ENCODE data around the gene MSL1. TPM values are rescaled to one million over a fixed set of nuclear protein-coding genes. Genes with fewer than 3 reads are reported as not detected.

MSL1 gene
- total and polyA plus RNA-seq, 7 donors: 48.6 to 84.7 (median 67.8) TPM

- Histone ChIP-seq H3K27me3 (ENCODE audit: insufficient read depth in 3 of 3, low read length in 2 of 3) (no peaks in the 10 kb centered on the region), H3K36me3 (ENCODE audit: insufficient read depth in 1 of 2, low read depth in 1 of 2) (peaks cover 0 to 8% of the 10 kb centered on the region in 2 donors), H3K4me3 (no peak overlapping the region), H3K9me3 (no peaks in the 10 kb centered on the region), H3K27ac (no peak overlapping the region), H3K4me1 (peaks cover 7% of the 10 kb centered on the region)
- intact Hi-C loops (cut with DNase I): no loop called here
- ATAC-seq (peak in 3 of 4 donors; percentile 29 to 66 (median 42)), DNase-seq (no peak)
- no peak for TF ChIP-seq CTCF (IDR thresholded peaks at IDR 0.05)
- 54 to 83% (median 55%) methylated on average over 6 of the region's 6 CpGs for WGBS, 3 donors
Measured at GRCh38 chr17:40182606-40183005, 60.8 kb downstream of the MSL1 start.

Other genes starting within 250 kb of the MSL1 start
- gene GSDMB, start 203.3 kb upstream of the MSL1 start, total RNA-seq: 1 to 10 TPM in 1 of 4 donors, under 1 TPM in 3; 0.54 to 3.6 (median 0.93) TPM
- gene GSDMB, start 203.3 kb upstream of the MSL1 start, polyA plus RNA-seq: 1 to 10 TPM in 1 of 3 donors, under 1 TPM in 2; 0.77 to 1.1 (median 1.00) TPM
- gene ORMDL3, start 194.4 kb upstream of the MSL1 start, total RNA-seq: 10 to 100 TPM; 16.9 to 25.1 (median 22.0) TPM
- gene ORMDL3, start 194.4 kb upstream of the MSL1 start, polyA plus RNA-seq: 10 to 100 TPM; 18.7 to 66.9 (median 23.6) TPM
- not detected for gene LRRC3C, start 194.2 kb upstream of the MSL1 start, total RNA-seq
- gene LRRC3C, start 194.2 kb upstream of the MSL1 start, polyA plus RNA-seq: under 1 TPM in 1 of 3 donors, not detected in 2; 0.04 TPM
- under 1 TPM in 2 of 4 donors, not detected in 2; 0.24 to 0.32 TPM for gene GSDMA, start 159.0 kb upstream of the MSL1 start, total RNA-seq
- gene GSDMA, start 159.0 kb upstream of the MSL1 start, polyA plus RNA-seq: under 1 TPM in 2 of 3 donors, not detected in 1; 0.03 to 0.06 TPM
- 100 to 1,000 TPM; 137 to 253 (median 220) TPM for gene PSMD3, start 141.2 kb upstream of the MSL1 start, total RNA-seq
- gene PSMD3, start 141.2 kb upstream of the MSL1 start, polyA plus RNA-seq: 100 to 1,000 TPM; 168 to 392 (median 234) TPM
- gene CSF3, start 106.5 kb upstream of the MSL1 start, total RNA-seq: 10 to 100 TPM in 2 of 4 donors, under 1 TPM in 2; 0.30 to 39.8 (median 19.4) TPM
- 10 to 100 TPM in 1 of 3 donors, 1 to 10 TPM in 2; 3.4 to 46.2 (median 3.9) TPM for gene CSF3, start 106.5 kb upstream of the MSL1 start, polyA plus RNA-seq
- 100 to 1,000 TPM in 2 of 4 donors, 10 to 100 TPM in 2; 56.3 to 120 (median 87.9) TPM for gene MED24, start 67.6 kb upstream of the MSL1 start, total RNA-seq
- gene MED24, start 67.6 kb upstream of the MSL1 start, polyA plus RNA-seq: 100 to 1,000 TPM in 1 of 3 donors, 10 to 100 TPM in 2; 51.1 to 115 (median 55.9) TPM
- 10 to 100 TPM; 39.5 to 55.1 (median 42.9) TPM for gene THRA, start 59.0 kb upstream of the MSL1 start, total RNA-seq
- gene THRA, start 59.0 kb upstream of the MSL1 start, polyA plus RNA-seq: 10 to 100 TPM in 2 of 3 donors, 1 to 10 TPM in 1; 9.5 to 60.0 (median 29.0) TPM
- 10 to 100 TPM; 29.4 to 88.7 (median 51.0) TPM for gene NR1D1, start 21.4 kb upstream of the MSL1 start, total RNA-seq
- gene NR1D1, start 21.4 kb upstream of the MSL1 start, polyA plus RNA-seq: 10 to 100 TPM; 21.4 to 41.6 (median 24.4) TPM
- 10 to 100 TPM; 43.9 to 76.7 (median 57.1) TPM for gene CASC3, start 18.6 kb downstream of the MSL1 start, total RNA-seq
- gene CASC3, start 18.6 kb downstream of the MSL1 start, polyA plus RNA-seq: 10 to 100 TPM; 34.5 to 53.6 (median 38.6) TPM
- gene RAPGEFL1, start 55.5 kb downstream of the MSL1 start, total RNA-seq: 1 to 10 TPM; 2.8 to 5.7 (median 3.9) TPM
- 1 to 10 TPM; 1.7 to 4.2 (median 3.5) TPM for gene RAPGEFL1, start 55.5 kb downstream of the MSL1 start, polyA plus RNA-seq
- 1 to 10 TPM; 6.8 to 9.6 (median 8.4) TPM for gene WIPF2, start 97.3 kb downstream of the MSL1 start, total RNA-seq
- 10 to 100 TPM in 1 of 3 donors, 1 to 10 TPM in 2; 4.0 to 10.5 (median 4.8) TPM for gene WIPF2, start 97.3 kb downstream of the MSL1 start, polyA plus RNA-seq
- gene CDC6, start 165.9 kb downstream of the MSL1 start, total RNA-seq: under 1 TPM; 0.27 to 0.90 (median 0.42) TPM
- 1 to 10 TPM in 2 of 3 donors, under 1 TPM in 1; 0.86 to 2.5 (median 1.4) TPM for gene CDC6, start 165.9 kb downstream of the MSL1 start, polyA plus RNA-seq
- 10 to 100 TPM; 15.0 to 51.1 (median 44.6) TPM for gene RARA, start 187.2 kb downstream of the MSL1 start, total RNA-seq
- gene RARA, start 187.2 kb downstream of the MSL1 start, polyA plus RNA-seq: 10 to 100 TPM; 15.0 to 76.9 (median 18.6) TPM
- 1 to 10 TPM in 2 of 4 donors, under 1 TPM in 2; 0.34 to 1.4 (median 0.82) TPM for gene GJD3, start 242.8 kb downstream of the MSL1 start, total RNA-seq
- gene GJD3, start 242.8 kb downstream of the MSL1 start, polyA plus RNA-seq: under 1 TPM in 2 of 3 donors, not detected in 1; 0.17 to 0.25 TPM